Sigmoid colon (tissue), 4 donors: Measurements from ENCODE around the gene ABCB1.

Source experiments
- POLR2A ChIP-seq, 2 donors: fragments of 450-650 bp; IDR thresholded peaks; one replicate each; pipeline ENCODE4 v1.6.1; 2016; ENCODE audit warnings: antibody characterized with exemption in 2 of 2, mild to moderate bottlenecking in 2 of 2, moderate library complexity in 2 of 2
- POLR2AphosphoS5 ChIP-seq, 4 donors: sonication (generic); formaldehyde crosslinking; IDR thresholded peaks; one replicate each; pipeline ENCODE4 v1.6.1; 2017; ENCODE audit warnings: antibody characterized with exemption in 4 of 4
- TF ChIP-seq, protein P1 (sequence below), 4 experiments: fragments of 450-650 bp in 3 of 4; fragments of 200-600 bp in 1 of 4; IDR thresholded peaks; one replicate each; pipeline ENCODE4 v1.5.1; 2016 to 2019; ENCODE audit warnings: antibody characterized with exemption in 4 of 4, mild to moderate bottlenecking in 3 of 4, moderate library complexity in 2 of 4

DNA sequence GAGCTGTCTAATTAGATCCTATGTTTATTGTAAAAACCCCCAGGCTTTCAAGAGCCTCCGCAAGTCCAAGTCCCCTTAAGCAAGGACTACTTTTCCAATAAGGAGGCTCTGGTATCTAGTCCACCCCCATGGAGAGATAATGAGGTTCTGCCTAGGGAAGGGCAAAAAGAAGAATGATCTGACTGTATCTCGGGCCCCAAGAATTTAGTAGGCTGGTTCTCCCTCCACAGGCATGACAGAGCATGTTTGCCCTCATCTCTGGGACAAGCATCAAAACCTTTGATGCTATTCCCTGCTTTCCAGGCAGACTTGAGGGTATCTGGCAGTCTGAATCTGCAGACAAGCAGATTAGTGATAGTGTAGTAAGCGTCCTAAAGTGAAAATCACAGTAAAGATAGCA lies 19.0 kb downstream of the ABCB1 start:
- TF ChIP-seq POLR2A (IDR thresholded peaks at IDR 0.05) (no peak), POLR2AphosphoS5 (IDR thresholded peaks at IDR 0.05) (no peak)
- TF ChIP-seq, protein P1, sequence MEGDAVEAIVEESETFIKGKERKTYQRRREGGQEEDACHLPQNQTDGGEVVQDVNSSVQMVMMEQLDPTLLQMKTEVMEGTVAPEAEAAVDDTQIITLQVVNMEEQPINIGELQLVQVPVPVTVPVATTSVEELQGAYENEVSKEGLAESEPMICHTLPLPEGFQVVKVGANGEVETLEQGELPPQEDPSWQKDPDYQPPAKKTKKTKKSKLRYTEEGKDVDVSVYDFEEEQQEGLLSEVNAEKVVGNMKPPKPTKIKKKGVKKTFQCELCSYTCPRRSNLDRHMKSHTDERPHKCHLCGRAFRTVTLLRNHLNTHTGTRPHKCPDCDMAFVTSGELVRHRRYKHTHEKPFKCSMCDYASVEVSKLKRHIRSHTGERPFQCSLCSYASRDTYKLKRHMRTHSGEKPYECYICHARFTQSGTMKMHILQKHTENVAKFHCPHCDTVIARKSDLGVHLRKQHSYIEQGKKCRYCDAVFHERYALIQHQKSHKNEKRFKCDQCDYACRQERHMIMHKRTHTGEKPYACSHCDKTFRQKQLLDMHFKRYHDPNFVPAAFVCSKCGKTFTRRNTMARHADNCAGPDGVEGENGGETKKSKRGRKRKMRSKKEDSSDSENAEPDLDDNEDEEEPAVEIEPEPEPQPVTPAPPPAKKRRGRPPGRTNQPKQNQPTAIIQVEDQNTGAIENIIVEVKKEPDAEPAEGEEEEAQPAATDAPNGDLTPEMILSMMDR (IDR thresholded peaks at IDR 0.05), result no peak
